ENCODE data around the gene PAQR5.

Gene PAQR5

GRCh38 chr15:69405110-69405509 lies 106.4 kb downstream of the PAQR5 start:
- TF ChIP-seq TAF1 (IDR thresholded peaks at IDR 0.05; ENCODE audit: low read depth) (no peak), REST (IDR thresholded peaks at IDR 0.05; ENCODE audit: low read depth) (no peak), ZBTB7A (IDR thresholded peaks at IDR 0.05; ENCODE audit: low read depth) (no peak), NFIC (IDR thresholded peaks at IDR 0.05) (no peak), EGR1 (IDR thresholded peaks at IDR 0.05) (no peak)

GRCh38 chr15:69407719-69408400 lies 109.1 kb downstream of the PAQR5 start:
- TF ChIP-seq TCF12 (IDR thresholded peaks at IDR 0.05; ENCODE audit: low read depth) (no peak), CREB1 (IDR thresholded peaks at IDR 0.05; ENCODE audit: low read depth) (no peak), CEBPB (IDR thresholded peaks at IDR 0.05) (no peak), TEAD4 (IDR thresholded peaks at IDR 0.05) (no peak), MAX (IDR thresholded peaks at IDR 0.05) (no peak), NFIC (IDR thresholded peaks at IDR 0.05) (no peak), REST (IDR thresholded peaks at IDR 0.05; ENCODE audit: low read depth) (no peak), YY1 (IDR thresholded peaks at IDR 0.05; ENCODE audit: low read depth) (no peak), USF1 (IDR thresholded peaks at IDR 0.05) (no peak), EGR1 (IDR thresholded peaks at IDR 0.05) (no peak), TAF1 (IDR thresholded peaks at IDR 0.05; ENCODE audit: low read depth) (no peak), ZBTB7A (IDR thresholded peaks at IDR 0.05; ENCODE audit: low read depth) (no peak), EP300 (IDR thresholded peaks at IDR 0.05; ENCODE audit: borderline replicate concordance) (no peak), RAD21 (IDR thresholded peaks at IDR 0.05; ENCODE audit: low read depth) (no peak), FOXM1 (IDR thresholded peaks at IDR 0.05; ENCODE audit: borderline replicate concordance, low read depth) (no peak)

DNA sequence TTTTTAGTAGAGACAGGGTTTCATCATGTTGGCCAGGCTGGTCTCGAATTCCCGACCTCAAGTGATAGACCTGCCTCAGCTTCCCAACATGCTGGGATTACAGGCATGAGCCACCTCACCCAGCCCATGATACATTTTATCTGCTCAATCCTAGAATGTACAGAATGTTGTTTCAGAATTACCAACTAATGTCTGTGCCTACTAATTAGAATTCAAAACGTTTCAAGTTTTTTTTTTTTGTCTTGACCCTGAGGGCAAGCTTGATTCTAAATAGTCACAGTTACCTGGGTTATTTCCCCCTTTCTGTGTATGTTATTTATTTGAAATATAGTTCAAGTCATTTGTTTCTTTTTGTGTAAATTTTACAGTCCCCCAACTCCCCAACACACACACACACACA lies 110.1 kb downstream of the PAQR5 start:
- TF ChIP-seq FOXM1 (IDR thresholded peaks at IDR 0.05; ENCODE audit: borderline replicate concordance, low read depth) (no peak), CREB1 (IDR thresholded peaks at IDR 0.05; ENCODE audit: low read depth) (no peak), CEBPB (IDR thresholded peaks at IDR 0.05) (no peak), EGR1 (IDR thresholded peaks at IDR 0.05) (no peak), TCF12 (IDR thresholded peaks at IDR 0.05; ENCODE audit: low read depth) (no peak), TEAD4 (IDR thresholded peaks at IDR 0.05) (no peak), USF1 (IDR thresholded peaks at IDR 0.05) (no peak), RAD21 (IDR thresholded peaks at IDR 0.05; ENCODE audit: low read depth) (no peak), EP300 (IDR thresholded peaks at IDR 0.05; ENCODE audit: borderline replicate concordance) (no peak), YY1 (IDR thresholded peaks at IDR 0.05; ENCODE audit: low read depth) (no peak), MAX (IDR thresholded peaks at IDR 0.05) (no peak), TAF1 (IDR thresholded peaks at IDR 0.05; ENCODE audit: low read depth) (no peak), ZBTB7A (IDR thresholded peaks at IDR 0.05; ENCODE audit: low read depth) (no peak), NFIC (IDR thresholded peaks at IDR 0.05) (no peak)

DNA sequence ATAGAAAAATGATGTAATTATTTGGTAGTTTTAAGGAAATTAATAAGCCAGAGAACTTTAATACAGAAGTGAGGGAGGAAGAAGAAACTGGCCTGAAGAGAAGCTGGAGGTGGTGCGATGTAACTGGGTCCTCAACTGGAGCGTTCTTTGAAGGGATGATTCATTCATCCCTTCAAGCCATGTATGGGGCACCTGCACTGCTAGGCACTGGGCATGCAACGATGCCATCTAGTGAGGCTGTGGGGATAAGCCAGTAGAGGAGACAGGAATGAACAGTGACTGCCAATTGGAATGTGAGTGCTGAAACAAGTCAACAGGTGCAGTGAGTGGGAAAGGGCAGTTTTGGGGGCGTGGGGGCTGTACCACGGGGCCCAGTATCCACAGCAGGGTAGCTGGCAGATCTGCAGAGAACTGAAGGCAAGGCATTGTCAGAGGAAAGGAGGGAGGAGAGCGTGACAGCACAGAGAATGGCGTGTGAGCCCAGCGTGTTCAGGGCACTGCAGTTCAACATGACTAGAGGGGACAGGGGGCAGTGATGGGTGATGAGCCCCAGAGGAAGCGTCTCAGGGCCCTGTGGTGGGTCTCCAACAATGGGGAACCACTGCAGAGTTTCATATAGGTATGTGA lies 111.6 kb downstream of the PAQR5 start:
- no peak for TF ChIP-seq TAF1 (IDR thresholded peaks at IDR 0.05; ENCODE audit: low read depth)
- TF ChIP-seq RAD21 (IDR thresholded peaks at IDR 0.05; ENCODE audit: low read depth), result peak; percentile 64

DNA sequence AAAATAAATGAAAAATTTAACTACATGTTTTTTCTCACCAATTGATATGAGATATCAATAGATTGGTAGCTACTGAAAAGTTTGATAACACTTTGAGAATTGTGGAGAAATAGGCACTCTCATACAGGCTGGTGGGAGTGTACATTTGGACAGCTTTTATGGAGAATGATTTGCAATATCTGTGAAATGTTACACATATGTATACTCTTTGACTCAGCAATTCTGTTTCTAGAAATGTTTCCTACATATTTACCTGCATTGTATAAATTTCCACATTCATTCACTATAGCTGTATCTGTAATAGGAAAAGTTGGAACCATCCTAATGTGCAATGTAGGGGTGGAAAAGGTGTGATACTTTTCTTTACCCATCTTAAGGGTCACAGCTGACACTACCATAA lies 113.6 kb downstream of the PAQR5 start:
- TF ChIP-seq REST (IDR thresholded peaks at IDR 0.05; ENCODE audit: low read depth), result no peak
